ENCODE data around the gene AQP12B.

Gene AQP12B

DNA sequence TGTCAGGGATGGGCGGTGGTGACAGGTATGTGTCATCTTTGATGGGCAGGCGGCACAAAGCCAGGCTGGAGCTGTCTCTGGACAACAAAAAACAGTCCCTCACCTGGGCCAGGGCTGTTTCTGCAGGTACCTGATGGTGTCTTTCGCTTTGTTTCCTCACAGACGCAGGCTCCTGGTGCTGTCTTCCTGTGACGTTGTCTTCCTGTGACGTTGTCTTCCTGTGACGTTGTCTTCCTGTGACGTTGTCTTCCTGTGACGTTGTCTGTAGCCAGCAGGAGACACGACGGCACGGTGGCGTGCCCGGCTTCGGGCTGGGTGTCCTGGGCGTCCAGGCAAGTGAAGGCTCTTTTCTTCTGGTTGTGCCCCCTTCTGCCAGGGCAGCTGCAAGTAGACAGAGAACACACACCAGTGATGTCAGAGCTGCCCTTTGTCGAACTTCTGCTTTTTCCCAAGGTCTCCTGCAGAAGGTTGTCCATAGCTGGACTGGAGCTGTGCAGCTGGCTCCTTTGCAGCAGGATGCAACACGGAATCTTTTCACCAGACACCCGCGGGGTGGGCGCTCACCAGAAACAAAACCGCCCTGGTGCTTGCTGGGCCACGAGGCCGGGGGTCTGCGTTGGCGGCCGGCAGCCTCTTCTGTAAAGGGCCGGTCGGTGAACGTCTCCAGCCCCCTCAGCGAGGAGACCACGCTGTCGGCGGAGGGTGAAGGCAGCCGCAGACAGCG is 36.3 kb downstream of the AQP12B start:
- DNase-seq: peak; percentile 10

DNA sequence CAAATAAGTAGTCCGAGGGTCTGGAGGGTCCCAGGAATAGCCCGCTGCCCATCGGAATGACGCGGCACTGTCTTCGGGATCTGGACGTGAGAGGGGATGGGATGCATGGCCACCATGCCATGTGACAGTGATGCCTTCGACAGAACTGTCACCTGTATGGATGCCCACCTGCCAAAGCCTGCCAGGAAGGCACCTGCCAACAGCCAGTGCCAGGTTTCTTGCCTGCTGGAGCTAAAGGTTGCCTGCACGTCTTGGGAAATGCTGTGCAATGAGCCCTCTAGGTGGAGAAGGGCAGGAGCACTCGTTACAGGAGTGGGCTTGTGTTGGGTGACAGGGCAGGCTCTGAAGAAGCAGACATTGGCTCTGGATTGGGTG is 36.9 kb downstream of the AQP12B start:
- no peak for DNase-seq

DNA sequence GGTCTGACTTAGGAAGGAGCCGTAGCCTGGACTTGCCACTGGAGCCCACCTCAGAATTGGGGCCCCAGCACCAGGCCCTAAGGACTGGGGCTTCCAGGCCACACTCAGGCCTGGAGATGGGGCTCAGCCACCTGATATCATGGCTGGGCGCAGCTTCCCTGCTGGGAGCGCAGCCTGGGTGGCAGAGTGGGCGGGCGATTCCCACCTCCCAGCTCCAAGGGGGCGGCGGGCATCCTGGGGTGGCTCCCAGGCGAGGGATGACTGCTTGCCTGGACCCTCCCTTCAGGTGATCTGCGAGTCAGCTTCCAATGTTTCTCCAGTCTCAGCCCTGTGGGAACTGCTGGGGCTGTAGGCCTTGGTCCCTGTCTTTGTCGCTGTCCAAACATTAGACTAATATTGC is 37.3 kb downstream of the AQP12B start:
- no peak for DNase-seq

DNA sequence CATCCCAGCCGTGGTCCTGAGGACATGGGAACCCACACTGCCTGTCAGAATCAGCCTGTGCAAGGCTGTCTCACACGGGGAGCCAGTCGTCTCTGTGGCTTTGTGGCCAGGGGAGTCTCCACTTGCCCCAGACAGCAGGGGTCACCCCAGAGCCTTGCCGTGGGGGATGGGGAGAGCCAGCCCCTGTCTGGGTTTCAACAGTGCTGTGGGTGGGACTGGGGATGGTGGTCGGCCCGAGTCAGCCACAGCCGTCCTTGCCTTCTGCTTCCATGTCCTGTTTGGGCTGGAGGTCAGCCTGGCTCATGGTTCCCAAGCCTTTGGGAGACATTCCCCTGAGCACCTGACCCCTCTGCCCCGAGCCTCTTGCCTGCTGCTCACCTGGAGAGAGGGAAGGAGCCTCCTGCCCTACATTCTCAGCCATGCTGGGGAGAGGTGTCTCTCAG is 37.8 kb downstream of the AQP12B start:
- DNase-seq: no peak

DNA sequence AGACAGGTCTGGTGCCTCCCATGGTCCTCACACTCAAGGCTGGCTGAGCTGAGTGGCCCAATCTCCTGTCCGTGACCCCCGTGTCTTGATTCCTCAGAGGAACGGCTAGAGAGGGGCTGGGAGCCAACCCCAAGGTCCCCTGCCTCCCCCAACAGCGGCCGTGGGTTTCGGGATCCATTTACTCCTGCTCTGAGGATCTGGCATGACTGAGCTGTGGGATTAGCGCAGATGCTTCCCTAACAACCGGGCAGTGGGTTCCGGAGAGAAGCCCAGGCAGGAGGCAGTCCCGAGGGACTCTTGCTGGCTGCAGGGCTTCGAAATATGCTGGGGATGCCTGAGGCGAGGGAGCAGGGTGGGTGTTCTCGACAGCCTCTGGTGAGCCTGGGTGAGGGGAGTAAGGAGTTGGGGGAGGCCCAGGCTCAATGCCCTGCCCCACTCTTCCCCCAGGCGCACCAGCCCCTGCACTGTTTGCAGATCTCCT is 38.5 kb downstream of the AQP12B start:
- no peak for DNase-seq

DNA sequence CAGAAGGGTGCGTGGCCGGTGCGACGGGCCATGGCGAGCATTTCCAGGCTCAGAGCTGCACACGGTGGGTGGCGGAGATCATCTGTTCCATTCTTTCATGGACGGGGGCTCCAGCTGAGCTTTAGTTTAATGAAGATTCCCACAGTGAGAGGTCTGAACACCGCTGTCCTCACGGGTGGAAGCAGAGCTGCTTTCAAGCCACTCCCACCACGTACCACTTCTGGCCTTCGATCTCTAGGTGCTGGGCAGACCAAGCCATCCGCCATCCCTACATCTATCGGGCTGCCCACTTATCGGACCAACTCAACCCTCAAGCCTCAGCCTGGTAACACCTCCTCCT is 38.9 kb downstream of the AQP12B start:
- DNase-seq: no peak

DNA sequence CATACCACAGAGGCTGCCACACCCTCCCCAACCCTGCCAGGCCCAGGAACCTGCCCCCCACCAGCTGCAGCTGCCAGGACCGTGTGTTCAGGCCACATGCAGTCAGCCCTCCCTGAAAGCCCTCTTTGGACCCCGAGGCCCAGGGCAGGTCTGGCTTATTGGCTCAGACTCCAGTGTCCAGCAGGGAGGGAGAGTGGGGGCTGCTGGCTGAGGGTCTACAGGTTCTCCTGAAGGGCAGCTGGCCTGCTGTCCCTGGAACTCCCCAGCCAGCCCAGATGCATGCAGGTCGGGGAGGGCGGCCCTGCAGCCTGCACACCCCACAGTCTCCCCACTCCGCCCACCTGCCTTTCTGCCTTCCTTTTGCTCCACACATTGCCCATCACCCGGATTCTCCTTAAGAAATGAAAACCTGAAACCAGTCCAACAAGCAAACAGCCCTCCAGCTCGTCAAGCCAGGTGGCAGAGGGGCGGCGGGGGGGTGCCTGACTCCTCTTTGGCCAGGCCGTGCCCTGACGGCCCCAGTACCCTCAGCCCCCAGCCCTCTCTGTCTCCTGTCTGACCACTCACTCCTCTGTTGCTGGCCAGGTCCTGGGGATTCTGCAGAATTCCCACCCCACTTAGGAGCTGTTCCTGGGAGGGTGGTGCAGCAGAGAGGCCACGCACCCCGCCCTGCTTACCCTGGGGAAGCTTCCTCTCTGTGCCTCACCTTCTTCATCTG is 39.4 kb downstream of the AQP12B start:
- DNase-seq: no peak

DNA sequence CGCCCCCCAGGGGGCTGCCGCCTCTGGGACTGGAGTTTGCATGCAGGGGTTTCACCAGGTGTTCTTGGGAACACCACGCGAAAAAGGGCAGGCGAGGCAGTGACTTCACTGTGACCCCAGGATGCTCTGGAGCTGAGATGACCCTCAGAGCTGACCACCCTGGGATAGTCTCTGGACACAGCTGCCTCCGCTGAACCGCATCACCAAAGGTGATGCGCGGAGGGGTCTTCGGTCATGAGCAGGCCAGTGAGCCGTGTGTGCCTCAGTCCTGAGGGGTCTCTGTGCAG is 39.9 kb downstream of the AQP12B start:
- no peak for DNase-seq

DNA sequence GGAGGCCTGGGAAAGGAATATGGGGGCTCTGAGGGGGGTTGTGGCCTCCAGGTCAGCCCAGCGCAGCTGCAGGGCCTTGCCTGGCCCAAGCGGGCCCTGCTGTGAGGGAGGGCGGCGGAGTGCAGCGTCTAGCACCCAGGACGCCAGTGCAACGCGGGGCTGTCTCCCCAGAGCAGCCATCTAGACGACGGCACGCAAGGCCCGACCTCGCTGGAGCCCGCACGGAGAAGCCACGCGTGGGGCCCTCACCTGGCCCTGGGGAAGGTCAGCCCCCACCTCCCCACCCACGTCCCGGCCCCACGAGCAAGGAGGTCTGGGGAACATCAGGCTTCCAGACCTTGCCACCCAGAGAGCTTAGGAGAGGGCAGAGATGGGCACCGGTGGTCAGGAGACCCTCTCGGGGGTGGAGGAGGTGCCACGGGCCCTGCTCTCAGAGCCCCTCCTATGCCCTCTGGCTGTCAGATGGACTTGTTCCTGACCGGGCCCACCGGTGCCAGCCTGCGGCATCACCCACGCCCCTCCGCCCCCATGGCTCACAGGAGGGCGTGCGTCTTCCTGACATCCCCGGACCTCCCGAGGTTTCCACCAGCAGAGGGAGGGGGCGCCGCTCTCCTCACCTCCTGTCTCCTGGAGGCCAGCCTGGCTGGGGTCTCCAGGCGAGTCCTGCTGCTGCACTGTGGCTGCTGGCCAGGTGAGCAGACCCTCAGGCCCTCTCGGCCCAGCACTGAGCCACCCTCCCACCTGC is 40.5 kb downstream of the AQP12B start:
- DNase-seq: no peak

DNA sequence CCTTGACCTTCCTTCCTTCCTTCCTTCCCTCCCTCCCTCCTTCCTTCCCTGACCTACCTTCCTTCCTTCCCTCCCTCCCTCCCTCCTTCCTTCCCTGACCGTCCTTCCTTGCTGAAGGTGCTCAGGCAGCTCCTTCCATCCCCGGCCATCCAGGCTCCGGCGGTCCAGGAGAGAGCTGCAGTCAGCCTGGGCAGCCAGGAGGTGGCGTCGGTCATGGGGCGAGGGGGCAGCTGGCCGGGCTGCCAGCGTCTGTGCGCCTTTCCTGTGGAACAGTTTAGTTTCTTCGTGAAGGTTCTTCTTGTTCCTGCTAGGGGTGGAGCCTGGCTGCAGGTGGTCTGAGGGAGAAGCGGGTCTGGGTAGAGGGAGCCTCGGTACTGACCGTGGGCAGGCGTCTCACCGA is 41.7 kb downstream of the AQP12B start:
- no peak for DNase-seq

DNA sequence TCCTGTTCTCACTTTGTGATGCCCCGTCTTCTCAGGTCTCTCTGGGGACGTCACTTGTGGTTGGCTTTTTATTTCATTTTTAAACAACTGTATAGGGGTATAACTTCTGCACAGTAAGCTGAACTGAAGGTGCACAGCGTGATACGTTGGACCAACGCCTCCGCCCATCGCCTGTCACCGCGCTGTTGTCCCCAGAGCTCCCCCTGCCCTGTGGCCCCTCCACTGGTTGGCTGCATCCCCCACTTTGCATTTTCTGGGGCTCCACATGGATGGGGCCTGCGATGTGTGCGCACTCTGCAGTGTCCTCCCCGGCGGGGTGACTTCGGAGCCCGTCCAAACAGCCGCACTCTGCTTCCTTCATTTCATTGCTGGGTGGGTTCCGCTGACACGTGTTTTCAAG is 43.1 kb downstream of the AQP12B start:
- DNase-seq: no peak

DNA sequence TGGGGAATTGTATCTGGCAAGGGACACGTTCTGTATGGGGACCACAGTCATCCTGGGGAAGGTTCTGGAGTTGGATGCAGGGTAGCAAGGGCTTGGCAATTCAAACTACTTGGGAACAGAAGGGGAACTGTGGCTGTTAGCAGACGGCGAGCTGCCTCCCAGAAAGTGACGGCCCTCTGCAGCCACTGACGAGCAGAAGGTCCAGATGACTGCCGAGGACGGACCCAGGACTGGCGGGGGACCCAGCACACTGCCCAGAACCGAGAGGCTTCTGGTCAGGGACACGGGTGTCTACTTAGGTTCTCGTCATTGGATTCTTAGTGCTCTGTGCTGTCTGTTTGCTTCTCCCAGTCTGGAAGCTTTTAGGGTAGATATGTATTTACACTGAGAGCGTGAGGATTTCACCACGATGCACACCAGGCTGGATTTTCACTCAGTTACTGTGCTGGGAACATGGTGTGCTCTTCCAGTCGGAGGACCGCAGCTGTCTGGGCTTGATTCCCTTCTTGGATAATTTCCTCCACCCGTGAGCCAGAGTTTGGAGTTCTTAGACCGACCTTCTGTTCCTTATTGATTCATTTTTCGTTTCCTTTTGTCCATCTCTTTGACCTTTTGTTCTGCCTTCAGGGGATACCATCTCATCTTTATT is 44.0 kb downstream of the AQP12B start:
- DNase-seq: no peak

DNA sequence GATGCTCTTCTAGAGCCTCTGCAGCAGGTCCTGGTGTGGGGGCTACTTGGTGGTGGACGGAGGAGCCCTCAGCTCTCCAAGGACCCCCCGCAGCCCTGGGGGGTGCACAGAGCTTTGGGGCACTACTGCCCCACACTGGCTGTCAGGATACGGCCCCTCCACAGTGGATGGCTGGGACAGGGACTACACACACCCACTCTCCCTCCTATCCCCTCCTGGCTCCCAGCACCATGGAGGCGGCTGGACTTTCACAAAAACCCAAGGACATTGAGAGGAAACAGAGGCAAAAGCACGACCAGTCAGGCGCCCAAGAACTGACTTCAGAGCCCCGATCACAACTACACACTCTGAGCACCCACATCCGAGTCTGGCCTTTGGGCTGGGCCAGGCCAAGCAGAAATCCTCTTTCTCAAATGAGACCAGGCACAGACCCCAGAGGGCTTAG is 44.8 kb downstream of the AQP12B start:
- DNase-seq: no peak

DNA sequence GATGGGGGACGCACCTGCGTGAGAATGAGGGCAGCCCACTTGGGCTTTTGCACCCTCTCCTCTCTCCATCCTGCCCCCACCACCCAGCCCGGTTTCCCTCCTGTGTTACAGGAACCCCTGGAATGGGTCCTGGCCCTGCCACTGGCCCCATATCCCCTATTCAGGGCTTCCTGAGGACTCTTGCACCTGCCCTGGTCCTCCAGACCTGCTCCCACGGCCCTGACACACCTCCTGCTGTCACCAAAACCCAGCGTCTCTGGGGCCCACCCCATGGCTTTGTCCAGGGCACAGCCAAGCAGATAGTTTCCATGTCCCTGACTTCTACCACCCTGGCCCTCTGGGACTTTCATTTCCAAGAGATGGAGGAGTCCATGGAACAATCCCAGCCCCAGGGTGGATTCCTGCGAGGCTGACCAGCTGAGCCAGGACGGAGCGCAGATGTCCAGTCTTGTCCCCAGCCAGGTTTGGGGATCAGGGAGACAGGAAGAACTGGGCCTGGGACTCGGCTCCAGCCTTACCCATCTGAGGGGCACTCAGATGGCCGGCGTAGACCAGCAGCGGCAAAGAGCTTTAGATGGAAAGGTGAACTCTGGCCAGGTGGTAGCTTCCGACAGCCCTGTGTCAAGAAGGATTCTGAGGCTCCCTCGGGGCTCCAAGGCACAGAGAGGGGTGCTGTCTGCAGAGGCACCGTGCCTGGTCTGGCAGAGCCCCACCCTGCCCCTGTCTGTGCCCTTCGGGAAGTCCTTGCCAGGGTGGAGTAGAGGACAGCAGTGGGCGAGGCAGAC is 45.4 kb downstream of the AQP12B start:
- DNase-seq: no peak

DNA sequence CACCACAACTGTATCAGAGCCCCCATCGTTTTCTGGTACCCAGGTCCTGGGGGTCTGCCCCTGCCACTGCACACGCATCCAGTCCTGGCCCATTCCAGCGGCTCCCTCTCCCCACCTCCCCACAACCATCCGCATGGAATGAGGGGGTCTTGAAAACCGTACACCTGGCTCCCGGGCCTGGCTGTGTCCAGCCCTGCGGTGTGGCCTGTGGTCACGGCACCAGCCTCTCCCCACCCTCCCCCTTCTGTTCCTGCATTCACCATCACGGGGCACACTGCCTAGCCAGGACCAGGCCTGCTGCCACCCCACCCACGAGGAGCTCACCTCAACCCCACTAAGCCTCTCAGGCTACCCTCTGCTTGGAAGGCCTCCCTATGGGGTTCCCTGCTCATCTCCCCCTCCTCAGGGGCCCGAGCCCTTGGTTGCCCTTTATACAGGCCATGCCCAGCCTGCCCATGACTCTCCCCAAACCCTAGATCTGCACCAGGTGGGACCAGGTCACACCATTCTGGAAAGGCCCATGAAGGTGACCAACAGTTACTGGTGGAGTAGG is 46.0 kb downstream of the AQP12B start:
- no peak for DNase-seq

DNA sequence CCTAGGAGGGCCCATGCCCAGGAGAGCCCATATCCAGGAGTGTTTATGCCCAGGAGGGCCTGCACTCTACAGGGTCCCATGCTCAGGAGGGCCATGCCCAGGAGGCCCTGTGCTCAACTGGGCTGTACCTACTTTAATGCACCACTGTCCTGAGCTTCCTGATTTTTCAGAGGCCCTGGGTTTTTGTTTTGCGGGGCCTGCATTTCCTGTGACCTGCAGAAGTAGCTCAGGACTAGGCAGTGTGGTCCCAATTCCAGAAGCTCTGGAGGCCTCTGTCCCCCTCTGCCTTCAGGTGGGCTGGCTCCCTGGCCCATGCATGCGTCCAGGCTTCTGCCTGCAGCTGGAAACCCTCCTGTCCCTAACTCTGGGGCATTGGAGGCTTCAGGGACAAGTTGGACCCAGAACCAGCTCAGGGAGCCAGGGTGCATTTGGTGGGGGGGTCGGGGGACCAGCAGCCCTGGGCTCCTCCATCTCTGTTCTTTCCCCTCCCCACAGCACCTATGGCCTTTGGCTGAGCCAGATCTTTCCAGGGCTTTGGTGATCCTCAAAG is 46.6 kb downstream of the AQP12B start:
- no peak for DNase-seq

DNA sequence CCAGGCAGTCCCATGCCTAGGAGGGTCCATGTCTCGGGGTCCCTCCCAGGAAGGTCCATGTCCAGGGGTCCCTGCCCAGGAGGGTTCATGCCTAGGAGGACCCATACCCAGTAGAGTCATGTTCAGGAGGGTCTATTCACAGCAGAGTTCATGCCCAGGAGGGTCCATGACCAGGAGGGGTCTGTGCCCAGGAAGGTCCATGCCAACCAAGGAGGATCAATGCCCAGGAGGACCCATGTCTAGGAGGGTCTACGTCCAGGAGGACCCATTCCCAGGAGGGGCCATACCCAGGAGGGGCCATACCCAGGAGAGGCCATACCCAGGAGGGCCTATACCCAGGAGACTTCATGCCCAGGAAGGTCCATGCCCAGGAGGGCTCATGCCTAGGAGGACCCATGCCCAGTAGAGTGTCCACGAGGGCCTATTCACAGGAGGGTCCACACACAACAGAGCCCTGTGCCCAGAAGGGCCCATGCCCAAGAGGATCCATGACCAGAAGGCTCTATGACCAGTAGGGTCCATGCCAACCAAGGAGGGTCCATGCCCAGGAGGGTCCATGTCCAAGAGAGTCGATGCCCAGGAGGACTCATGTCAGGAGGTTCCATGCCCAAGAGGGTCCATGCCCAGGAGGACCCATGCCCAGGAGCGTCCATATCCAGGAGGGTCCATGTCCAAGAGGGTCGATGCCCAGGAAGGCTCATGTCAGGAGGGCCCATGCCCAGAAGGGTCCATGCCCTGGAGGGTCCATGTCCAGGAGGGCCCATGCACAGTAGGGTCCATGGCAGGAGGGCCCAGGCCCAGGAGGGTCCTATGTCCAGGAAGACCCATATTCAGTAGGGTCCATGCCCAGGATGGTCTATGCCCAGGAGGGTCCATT is 47.3 kb downstream of the AQP12B start:
- no peak for DNase-seq

DNA sequence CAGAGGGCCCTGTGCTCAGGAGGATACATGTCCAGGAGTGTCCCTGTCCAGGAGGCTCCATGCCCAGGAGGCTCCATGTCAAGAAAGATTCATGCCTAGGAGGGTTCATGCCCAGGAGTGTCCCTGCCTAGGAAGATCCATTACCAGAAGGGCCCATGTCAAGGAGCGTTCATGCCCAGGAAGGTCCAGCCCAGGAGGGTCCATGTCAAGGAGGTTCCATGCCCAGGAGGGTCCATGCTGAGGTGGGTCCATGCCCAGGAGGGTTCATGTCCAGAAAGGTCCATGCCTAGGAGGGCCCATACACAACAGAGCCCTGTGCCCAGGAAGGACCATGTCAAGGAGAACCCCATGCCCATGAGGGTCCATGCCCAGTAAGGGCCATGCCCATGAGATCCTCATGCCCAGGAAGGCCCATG is 50.4 kb downstream of the AQP12B start:
- no peak for DNase-seq

DNA sequence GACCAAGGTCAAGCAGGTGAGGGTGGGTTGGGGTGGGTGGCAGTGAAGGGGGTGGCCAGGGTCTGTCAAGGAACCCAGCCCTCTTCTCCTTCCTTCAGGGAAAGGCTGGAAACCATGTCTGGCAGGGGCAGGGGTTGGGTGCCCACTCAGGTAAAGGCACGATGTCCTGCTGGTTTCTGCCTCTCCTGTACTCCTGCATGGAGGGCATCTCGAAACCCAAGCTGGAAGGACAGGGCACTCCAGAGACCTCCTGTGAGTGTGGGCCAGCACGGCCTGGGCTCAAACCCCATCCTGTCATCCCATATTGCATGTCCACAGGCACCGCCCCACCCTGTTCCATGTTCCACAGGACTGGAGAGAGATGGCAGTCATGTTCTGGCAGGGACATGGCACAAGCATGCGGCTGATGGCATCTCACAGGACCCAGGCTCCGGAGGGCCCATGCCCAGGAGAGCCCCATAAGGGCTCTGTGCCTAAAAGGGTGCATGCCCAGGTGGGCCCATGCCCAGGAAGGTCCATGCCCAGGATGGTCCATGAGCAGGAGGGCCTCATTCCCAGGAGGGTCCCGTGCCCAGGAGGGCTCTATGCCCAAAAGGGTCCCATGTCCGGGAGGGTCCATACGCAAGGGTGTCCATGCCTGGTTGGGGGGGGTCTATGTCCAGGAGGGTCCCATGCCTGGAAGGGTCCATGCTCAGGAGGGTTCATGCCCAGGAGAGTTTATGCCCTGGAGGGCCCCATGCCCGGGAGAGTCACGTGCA is 51.0 kb downstream of the AQP12B start:
- DNase-seq: no peak

All from GDM1 (cell line).